NCI-H128 (cell line): ENCODE data around the gene CNTFR.
A peak's percentile ranks its signal among the peaks of the same experiment; 100 is the strongest.
"Not testable (repeated sequence)": the region's sequence is repeated elsewhere in the genome, so short reads cannot be mapped to it uniquely, and the experiment has no call there.

ENCODE experiments used
- DNase-seq: peaks from one replicate; lab custom pipeline; 2025; ENCODE audit not compliant: unreplicated experiment; lab: John Stamatoyannopoulos, UW

Gene CNTFR

GRCh38 chr9:34589636-34590380 is at the start of gene CNTFR:
Gene CNTFR, minus strand, starts transcription at chr9:34589724. Its CDS starts 20,743 bp downstream, at chr9:34568981.
- DNase-seq, result no peak

GRCh38 chr9:34639322-34639721 is 49.8 kb upstream of the CNTFR start:
- DNase-seq, result not testable (repeated sequence)

- no peak for DNase-seq
Measured at GRCh38 chr9:34638138-34638445, 48.6 kb upstream of the CNTFR start.

GRCh38 chr9:34637356-34638137 is 48.0 kb upstream of the CNTFR start, which contains the start of gene SIGMAR1:
Gene SIGMAR1, minus strand, starts transcription at chr9:34637787. Its CDS starts 90 bp downstream, at chr9:34637697.
- DNase-seq, result peak; percentile 94

- no peak for DNase-seq
Measured at GRCh38 chr9:34636791-34637355, 47.3 kb upstream of the CNTFR start.

- DNase-seq, result no peak
Measured at GRCh38 chr9:34635556-34635955, 46.0 kb upstream of the CNTFR start.

- DNase-seq, result no peak
Measured at GRCh38 chr9:34634551-34635248, 45.2 kb upstream of the CNTFR start.

GRCh38 chr9:34633851-34634550 is 44.5 kb upstream of the CNTFR start:
- DNase-seq, result peak; percentile 25

GRCh38 chr9:34633166-34633565 is 43.6 kb upstream of the CNTFR start:
- no peak for DNase-seq

- no peak for DNase-seq
Measured at GRCh38 chr9:34630402-34631154, 41.1 kb upstream of the CNTFR start.

- no peak for DNase-seq
Measured at GRCh38 chr9:34629491-34629808, 39.9 kb upstream of the CNTFR start.

GRCh38 chr9:34628656-34629490 is 39.3 kb upstream of the CNTFR start, which contains the start of gene ARID3C:
Gene ARID3C, minus strand, starts transcription at chr9:34629066. Its CDS starts 1,052 bp downstream, at chr9:34628014.
- no peak for DNase-seq

GRCh38 chr9:34627716-34628655 is 38.5 kb upstream of the CNTFR start:
- no peak for DNase-seq

- no peak for DNase-seq
Measured at GRCh38 chr9:34625186-34625486, 35.6 kb upstream of the CNTFR start.

- no peak for DNase-seq
Measured at GRCh38 chr9:34624475-34625185, 35.1 kb upstream of the CNTFR start.

GRCh38 chr9:34623374-34624235 is 34.1 kb upstream of the CNTFR start:
- no peak for DNase-seq
